Medulla oblongata (tissue), 1 donor: ENCODE data around the gene AGBL4.

Experiments used
- DNase-seq: peaks from one replicate; pipeline ENCODE4 v3.0.0-alpha.2; 2015; ENCODE audit errors: extremely low spot score

The AGBL4 gene

GRCh38 chr1:48488721-48489120 is 1535.0 kb downstream of the AGBL4 start:
- DNase-seq = no peak
